Head of caudate nucleus (tissue), 42 donors: Measurements from ENCODE around the gene BCL2L1.
"Not testable (repeated sequence)": the region's sequence is repeated elsewhere in the genome, so short reads cannot be mapped to it uniquely, and the experiment has no call there.

Source experiments
- DNase-seq, 42 donors: peaks; one replicate each; pipeline versions ENCODE4 v3.0.0 to v3.0.0-alpha.2; 2020 to 2021; ENCODE audit warnings: mixed read lengths in 7 of 42
- intact Hi-C: fragments of 100-400 bp; cut with DNase I; formaldehyde crosslinking; loops from one replicate; pipeline ENCODE4 v1.15.0; 2022

The BCL2L1 gene

DNA sequence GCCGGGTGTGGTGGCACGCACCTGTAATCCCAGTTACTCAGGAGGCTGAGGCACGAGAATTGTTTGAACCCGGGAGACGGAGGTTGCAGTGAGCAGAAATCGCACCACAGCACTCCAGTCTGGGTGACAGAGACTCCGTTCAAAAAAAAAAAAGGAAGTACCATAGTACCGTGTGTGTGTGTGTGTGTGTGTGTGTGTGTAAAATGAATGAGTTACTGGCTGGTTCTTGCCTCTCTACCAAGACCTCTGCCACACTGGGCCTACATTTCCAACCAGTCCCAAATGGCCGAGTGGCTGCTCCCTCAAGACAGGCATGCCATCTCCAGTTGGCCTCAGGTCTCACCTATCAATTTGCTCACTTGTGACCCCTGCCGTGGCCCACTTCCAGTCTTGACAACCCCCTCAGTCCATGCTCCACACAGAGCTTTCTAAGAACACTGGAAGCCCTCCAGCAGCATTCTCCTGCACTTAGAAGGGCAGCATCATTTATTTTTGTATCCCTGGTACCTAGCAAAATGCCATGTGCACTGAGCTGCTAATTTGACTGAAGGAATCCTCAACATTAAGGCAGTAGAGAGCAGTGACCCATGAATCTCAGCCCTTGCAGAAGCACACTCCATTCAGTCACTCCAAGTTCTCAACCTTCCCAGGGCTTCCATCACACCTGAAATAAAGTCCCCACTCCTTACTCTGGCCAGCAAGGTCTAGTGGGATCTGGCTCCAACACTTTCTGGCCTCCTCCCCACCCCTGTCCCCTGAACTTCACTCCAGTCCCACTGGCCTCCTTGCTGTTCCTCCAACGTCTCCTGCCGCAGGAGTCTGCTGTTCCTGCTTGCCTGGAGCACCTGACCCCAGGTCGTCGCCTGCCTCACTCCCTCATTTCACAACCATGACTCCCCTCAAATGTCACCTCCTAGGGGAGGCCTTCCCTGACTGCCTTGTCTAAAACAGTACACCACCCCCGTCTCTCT lies 55.1 kb downstream of the BCL2L1 start:
- intact Hi-C loops, result no loop called here
- DNase-seq, result no peak

DNA sequence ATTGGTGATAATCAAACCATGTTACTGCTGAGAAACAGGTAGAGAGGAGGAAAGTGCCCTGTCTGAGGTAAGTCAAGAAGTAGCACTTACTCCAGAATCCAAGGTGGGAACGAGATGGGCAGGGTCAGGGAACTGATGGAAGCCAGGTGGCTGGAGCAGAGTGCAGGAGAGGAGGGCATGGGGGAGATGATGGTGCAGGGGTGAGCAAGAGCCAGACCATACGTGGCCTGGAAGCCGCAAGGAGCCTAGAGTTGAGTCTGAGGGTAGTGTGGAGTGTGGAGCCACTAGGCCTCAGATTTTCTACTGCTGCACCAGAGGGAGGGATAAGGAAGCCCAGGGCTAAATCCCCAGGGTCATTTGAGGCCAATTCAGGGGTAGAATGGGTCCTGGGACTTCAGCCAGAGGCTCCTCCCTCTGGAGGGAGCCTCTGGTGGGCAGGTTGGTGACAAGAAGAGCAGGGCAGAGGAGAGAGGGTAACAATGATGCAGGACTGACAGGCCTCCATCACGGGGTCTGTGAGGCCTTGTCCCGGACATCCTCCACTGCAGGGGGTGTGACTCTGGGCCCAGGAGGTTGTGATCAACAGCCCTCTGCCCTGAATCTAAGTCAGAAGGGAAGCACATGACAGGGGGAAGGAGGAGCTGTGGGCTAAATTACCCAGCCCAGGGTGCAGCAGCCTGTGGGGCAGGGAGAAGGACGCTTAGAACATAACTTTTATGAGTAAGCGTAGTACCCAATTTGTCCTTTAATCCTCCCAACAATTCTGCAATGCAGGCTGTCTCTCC lies 56.2 kb downstream of the BCL2L1 start:
- peak; percentile 24 to 88 (median 62) for DNase-seq
- intact Hi-C loops, result no loop called here

DNA sequence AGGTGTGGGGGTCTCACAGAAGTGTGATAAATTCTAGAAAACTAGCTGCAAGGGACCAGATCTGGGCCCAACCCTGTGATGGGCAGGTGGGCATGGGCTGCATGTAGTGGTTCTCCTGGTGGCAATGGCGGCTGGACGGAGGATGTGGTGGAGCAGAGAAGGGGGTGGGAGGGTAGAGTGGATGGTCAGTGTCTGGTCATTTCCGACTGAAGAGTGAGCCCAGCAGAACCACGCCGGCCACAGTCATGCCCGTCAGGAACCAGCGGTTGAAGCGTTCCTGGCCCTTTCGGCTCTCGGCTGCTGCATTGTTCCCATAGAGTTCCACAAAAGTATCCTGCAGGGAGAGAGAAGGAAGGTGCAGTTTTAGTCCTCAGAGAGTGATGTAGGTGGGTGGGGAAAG lies 56.9 kb downstream of the BCL2L1 start:
- no peak for DNase-seq
- intact Hi-C loops, result no loop called here

DNA sequence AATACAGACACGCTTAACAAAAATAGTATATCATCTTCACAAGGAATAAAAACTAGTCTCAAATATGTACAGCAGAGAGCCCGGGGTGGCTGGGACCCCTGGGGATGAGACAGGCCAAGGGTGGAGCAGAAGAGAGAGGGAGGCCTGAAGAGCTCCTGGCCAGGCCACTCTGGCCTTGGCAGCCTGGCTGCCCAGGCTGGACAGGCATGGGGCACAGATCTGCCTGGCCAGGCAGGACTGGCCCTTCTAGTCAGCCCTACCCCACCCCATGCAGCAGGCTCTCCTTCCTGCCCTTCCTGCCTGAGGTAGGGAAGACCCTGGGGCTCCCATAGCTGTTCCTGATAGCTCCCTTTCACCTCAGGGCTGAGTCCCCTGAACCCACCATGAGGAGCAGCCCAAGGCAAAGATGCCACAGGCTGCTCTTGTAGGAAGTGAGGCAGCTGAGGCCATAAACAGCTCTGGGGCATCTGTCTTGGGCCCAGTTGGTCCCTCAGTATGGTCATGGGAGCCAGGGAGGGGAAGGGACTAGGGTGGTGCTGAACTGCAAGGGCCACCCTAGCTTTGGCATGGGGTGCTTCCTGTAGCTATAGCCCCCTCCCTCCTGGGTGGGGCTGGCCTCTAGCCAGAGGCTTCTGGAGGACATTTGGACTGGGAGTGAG lies 57.8 kb downstream of the BCL2L1 start:
- intact Hi-C loops, result no loop called here
- DNase-seq, result no peak

DNA sequence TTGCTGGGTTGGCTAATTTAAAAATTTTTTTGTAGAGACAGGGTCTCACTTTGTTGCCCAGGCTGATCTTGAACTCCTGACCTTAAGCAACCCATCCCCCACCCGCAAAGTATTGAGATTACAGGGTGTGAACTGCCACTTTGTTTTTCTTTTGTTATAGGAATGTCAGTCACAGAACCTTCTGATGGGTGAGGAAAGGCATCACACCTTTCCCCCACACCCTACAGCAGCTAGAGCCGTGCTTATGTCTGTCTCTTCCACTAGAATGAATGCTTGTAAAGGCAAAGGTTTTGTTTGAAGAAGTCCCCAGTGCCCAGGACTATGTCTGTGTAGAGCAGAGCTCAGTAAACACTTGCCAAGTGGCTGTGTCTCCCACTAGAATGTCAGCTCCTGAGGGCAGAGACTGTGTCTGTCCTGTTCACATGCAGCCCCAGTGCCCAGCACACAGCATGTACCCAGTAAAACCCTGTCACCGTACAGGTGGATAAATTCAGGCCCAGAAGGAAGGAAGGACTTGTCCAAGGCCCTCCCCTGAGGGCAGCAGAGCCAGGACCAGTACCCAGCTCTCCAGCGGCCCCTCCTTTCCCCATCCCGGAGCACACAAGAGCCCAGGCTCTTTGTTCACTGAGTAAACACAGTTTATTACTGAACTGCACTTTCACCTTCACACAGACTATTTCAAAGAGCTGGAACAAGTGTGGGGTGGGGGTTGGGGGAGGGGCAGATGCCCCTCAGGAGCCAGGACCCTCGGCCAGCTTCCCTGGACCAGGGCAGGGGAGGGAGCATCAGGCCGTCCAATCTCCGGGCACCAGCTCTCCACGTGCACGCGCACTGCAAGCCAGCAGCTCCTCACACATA lies 58.6 kb downstream of the BCL2L1 start:
- intact Hi-C loops, result no loop called here
- DNase-seq, result peak in 28 of 42 donors; percentile 24 to 76 (median 50)

DNA sequence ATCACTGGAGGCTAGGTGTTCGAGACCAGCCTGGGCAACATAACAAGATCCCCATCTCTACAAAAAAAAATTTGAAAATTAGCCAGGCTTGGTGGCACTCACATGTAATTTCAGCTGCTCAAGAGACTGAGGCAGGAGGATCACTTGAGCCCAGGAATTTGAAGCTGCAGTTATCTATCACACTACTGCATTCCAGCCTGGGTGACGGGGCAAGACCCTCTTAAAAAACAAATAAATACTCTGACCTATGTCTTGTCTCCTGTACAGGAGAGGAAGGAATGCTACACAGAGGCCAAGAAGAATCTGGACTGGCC lies 59.2 kb downstream of the BCL2L1 start:
- no peak for DNase-seq
- intact Hi-C loops, result no loop called here

DNA sequence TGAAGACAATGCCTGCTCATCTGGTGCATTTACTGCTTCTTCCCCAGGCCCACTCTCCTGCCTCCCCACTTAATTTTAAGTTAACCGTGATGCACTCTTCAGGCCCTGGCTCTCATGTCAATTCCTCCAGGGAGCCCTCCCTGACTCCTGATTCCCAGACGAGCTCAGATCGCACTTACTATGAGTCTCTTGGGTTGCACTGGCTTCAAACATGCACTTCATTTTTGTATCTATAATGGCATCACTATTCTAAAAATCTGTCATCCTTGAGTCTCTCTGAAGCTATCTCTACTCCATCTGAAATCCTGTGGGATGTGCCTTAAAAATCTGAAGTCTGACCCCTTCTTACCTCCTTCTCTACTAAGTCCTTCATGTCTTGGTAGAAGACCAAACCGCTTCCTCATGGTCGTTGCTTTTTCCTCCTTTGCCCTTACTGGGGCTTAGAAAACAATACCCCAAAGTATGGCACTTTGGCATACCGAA lies 60.3 kb downstream of the BCL2L1 start:
- intact Hi-C loops, result no loop called here
- no peak for DNase-seq

DNA sequence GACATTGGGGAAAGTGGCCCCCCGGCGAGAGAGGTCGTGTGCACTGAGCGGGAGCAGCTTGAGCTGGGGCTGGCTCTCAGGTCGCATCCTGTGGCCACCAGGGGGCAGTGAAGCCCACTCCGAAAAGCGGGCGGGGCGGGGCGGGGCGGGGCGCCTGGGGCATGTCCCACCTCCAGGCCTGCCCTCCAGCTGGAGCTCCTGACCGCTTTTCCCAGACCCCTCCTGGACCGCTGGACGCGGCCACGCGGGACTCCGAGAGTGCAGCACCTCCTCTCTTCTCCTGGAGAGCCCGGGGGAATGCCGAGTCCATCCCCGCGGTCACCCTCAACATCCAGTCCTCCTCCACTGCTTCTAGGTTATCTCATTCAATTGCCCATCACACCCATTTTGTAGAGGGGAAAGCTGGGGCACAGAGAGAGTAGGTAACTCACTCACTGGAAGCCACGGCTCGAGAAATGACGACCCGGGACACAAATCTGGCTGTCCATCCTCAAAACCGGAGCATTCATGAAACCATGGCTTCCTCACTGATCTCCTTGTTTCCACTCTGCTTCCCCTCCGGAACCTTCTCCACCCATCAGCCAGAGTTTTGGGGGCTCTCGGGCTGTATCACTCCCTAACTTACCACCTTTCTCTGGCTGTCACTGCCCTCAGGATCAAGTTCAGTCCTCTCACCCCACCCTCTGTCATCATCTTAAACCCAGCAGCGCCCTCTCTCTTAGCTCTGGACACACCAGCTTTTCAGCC lies 60.9 kb downstream of the BCL2L1 start:
- peak; percentile 69 to 94 (median 86) for DNase-seq
- intact Hi-C loops, result loop anchor here (2.0 kb wide), 1 partner anchor 61 kb away; the partner anchor contains the start of gene BCL2L1

DNA sequence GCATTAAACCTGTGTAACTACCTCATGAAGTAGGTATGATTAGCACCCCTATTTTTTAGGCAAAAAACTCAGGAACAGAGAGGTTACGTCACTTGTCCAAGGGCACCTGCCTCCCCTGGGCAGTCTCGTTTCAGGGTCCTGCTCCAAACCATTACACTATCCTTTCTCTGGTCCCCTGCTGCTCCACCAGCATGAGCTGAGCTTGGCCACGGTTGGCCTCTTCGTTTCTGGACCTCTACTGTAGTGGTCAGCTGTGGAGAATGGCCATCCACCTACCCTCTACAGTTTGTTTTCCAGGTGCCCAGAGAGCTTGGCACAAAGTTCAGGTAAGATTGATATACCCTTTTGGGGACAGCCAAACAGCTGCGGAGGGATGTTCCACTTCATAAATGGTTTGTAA lies 68.1 kb downstream of the BCL2L1 start:
- DNase-seq, result no peak
- intact Hi-C loops, result no loop called here

DNA sequence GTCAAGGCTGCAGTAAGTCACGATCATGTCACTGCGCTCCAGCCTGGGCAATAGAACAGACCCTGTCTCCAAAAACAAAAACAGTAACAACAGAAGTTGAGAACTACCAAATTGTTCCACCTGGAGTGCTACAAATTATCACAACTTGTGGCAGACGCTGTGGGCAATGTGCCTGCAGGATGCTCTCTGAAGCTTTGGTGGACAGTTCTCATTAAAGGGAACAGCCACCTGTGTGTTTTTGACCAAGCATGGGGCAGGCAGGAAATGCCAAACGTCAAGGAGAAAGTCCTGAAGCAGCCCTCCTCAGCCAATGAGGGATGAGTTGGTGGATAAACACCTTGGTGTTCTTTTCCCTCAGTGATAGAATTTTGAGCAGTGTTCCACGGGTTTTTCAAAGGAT lies 69.1 kb downstream of the BCL2L1 start:
- no peak for DNase-seq
- intact Hi-C loops, result no loop called here

DNA sequence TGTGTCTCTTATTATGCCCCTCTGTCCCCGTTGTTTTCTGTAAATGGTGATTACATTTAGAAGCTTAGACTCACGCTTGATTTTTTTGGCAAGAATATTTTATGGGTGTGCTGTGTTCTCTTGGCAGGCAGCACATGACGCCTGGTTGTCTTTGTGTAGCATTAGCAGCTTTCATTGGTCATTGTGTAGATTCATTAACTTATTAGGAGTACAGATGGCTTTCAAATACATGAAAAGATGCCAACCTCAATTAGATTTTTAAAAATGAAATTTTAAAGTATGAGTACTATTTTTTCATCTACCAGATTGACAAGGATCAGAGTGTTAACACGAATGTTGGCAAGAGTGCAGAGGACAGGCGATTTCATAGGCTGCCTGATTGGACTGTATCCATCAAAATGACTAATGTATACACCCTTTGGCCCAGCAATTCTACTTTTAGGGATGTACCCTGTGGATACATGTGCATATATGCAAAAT lies 69.7 kb downstream of the BCL2L1 start:
- intact Hi-C loops, result no loop called here

DNA sequence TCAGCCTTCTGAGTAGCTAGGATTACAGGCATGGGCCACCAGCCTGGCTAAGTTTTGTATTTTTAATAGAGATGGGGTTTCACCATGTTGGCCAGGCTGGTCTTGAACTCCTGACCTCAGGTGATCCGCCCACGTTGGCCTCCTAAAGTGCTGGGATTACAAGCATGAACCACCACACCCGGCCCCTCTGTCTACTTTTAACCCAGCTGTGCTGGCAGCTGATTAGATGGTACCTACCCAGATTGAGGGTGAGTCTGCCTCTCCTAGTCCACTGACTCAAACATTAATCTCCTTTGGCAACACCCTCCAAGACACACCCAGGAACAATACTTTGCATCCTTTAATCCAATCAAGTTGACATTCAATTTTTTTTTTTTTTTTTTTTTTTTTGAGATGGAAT lies 74.6 kb downstream of the BCL2L1 start:
- intact Hi-C loops, result not testable (repeated sequence)

More for the DNA sequence above, 69.7 kb downstream of the BCL2L1 start:
- no peak for DNase-seq

DNA sequence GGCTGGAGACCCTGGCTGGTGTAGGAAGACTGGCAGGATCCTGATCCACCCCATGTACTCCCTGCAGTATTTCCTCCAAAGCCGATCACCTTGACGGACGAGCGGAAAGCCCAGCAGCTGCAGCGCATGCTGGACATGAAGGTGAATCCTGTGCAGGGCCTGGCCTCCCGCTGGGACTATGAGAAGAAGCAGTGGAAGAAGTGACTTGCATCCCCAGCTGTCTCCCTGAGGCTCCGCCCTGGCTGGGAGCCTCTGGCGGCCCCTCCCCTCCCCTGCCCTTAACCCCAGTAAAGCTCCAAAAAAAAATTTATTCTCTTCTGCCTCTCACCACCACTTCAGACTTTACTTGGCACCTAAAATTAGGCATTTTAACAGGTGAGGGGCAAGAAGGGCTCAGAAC lies 78.0 kb downstream of the BCL2L1 start:
- DNase-seq, result no peak
- intact Hi-C loops, result no loop called here

More for the DNA sequence above, 74.6 kb downstream of the BCL2L1 start:
- not testable (repeated sequence) for DNase-seq

DNA sequence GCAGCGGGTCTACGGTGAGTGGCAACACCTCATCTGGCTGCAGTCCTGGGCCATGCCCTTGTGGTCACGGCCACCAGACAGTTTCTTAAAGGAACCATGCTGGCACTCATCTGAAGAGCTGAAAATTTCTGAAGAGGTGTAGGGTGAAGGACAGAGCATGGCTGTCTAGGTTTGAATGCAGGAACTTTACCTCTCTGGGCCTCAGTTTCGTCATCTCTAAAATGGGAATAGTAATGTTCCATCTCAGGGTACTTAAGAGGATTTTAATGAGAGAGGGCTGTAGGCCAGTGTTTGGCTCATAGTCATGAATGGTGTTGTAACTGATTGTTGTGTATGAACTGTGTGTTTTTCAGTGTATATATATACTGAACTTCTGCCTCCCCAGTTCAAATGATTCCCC lies 79.1 kb downstream of the BCL2L1 start:
- intact Hi-C loops, result no loop called here
- no peak for DNase-seq

DNA sequence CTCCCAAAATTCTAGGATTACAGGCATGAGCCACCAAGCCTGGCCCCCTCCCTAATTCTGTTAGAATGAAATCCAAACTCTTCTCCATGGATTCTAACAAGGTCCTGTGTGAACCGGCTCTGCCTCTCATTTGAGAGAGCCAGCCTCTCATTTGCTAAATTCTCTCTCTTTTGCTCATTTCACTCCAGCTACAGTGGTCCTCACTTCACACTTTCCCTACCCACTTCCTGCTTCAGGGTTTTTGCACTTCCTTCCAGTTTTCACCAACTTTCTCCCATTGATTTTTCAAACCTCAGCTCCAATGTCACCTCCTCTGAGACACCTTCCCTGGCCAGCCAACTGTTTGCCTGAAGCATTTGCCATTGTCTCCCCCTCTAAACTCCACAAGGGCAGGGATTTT lies 79.8 kb downstream of the BCL2L1 start:
- no peak for DNase-seq
- intact Hi-C loops, result no loop called here

DNA sequence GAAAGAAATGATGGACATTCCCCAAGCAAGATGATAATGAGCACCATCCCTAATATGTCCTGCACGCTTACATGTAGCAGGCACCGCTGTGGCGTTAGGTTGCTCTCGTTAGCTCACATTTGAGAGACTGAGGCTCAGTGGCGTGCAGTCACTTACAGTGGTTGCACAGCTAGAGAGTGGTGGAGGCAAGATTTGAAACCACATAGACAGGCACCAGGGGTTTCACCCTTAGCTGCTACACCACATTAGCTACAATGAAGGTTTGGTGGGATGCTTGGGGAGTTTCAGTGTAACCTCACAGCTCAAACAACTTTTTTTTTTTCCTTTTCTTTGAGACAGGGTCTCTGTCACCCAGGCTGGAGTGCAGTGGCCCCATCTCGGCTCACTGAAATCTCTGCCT lies 81.3 kb downstream of the BCL2L1 start:
- intact Hi-C loops, result no loop called here
- DNase-seq, result no peak

DNA sequence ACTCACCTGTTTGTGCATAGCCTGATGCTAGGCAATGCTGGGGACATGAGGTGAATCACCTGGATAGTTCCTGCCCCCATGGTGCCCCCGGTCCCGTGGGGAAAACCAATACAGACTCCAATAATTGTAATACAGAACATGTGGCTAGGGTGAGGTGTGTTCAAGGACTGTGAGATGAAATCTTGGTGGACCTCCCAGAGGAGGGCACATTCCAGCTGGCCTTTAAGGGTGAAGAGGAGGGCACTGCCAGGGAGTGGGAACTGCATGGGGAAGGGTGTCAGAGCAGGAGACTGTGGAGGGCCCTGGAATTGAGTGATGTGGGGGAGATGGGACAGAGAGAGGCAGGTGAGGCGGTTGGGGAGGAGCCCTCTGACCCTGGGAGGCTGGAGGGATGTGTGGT lies 82.4 kb downstream of the BCL2L1 start:
- intact Hi-C loops, result no loop called here
- DNase-seq, result no peak

DNA sequence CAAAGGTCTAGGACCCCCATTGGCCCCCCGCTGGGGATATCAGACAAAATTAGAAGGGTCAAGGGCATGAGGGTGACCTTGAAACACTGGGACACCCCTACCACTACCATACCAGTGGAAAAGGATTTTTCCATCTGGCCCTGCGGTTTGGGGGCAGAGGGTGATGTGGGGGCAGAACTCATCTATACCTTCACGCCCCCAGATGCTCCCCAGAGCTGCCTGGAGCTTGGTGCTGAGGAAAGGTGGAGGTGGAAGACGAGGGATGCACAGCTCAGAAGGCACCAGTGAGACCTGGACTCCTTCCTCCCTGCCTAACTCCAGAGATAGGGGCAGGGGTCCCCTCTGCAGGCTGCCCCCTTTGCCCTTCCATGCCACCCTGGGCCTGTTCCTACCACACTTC lies 83.9 kb downstream of the BCL2L1 start:
- intact Hi-C loops, result no loop called here
- peak in 9 of 42 donors; percentile 12 to 56 (median 28) for DNase-seq
